Liver (tissue), 9 donors: ENCODE results near the gene PLD2. TPM values are rescaled to one million over a fixed set of nuclear protein-coding genes. Genes with fewer than 3 reads are reported as not detected.

ENCODE experiments used
- DNase-seq: peaks from one replicate; pipeline ENCODE4 v3.0.0-alpha.2; 2017; ENCODE audit warnings: low spot score
- H3K27ac ChIP-seq, 2 donors: one replicate each; pipeline ENCODE4 v1.7.0; 2013; ENCODE audit warnings: inconsistent platforms in 2 of 2, low read length in 2 of 2, control low read depth in 1 of 2, low read depth in 1 of 2, mild to moderate bottlenecking in 1 of 2
- H3K27me3 ChIP-seq, 4 donors: one replicate each; pipeline versions ENCODE4 v1.6.1 to v1.7.0; 2013; ENCODE audit warnings: low read length in 3 of 4, inconsistent platforms in 1 of 4, mild to moderate bottlenecking in 1 of 4, moderate library complexity in 1 of 4; ENCODE audit not compliant: control insufficient read depth in 4 of 4, insufficient read depth in 4 of 4
- H3K36me3 ChIP-seq, 4 donors: one replicate each; pipeline versions ENCODE4 v1.6.1 to v1.7.0; 2013; ENCODE audit warnings: low read length in 3 of 4, mild to moderate bottlenecking in 3 of 4, low read depth in 1 of 4, moderate library complexity in 1 of 4; ENCODE audit not compliant: control insufficient read depth in 4 of 4, insufficient read depth in 3 of 4
- H3K4me1 ChIP-seq, 4 donors: one replicate each; pipeline versions ENCODE4 v1.6.1 to v1.7.0; 2013; ENCODE audit warnings: low read length in 3 of 4, mild to moderate bottlenecking in 3 of 4, moderate library complexity in 1 of 4; ENCODE audit not compliant: control insufficient read depth in 4 of 4, insufficient read depth in 4 of 4
- H3K4me3 ChIP-seq, 3 donors: one replicate each; pipeline versions ENCODE4 v1.6.1 to v1.7.0; 2013; ENCODE audit warnings: low read length in 3 of 3, control low read depth in 1 of 3, low read depth in 1 of 3, mild to moderate bottlenecking in 1 of 3
- H3K9ac ChIP-seq, 2 donors: one replicate each; pipeline ENCODE4 v1.7.0; 2013; ENCODE audit warnings: low read length in 2 of 2, mild to moderate bottlenecking in 2 of 2, moderate library complexity in 2 of 2, control low read depth in 1 of 2, low read depth in 1 of 2
- H3K9me3 ChIP-seq, 4 donors: one replicate each; pipeline versions ENCODE4 v1.6.1 to v1.7.0; 2013; ENCODE audit warnings: low read length in 3 of 4; ENCODE audit not compliant: control insufficient read depth in 4 of 4
- EGR1 ChIP-seq, 2 donors: IDR thresholded peaks; 2 replicates each; pipeline ENCODE4 v1.6.1; 2016 to 2018; ENCODE audit warnings: antibody characterized with exemption in 2 of 2, low read depth in 2 of 2
- FOXA1 ChIP-seq: IDR thresholded peaks from 2 replicates; pipeline ENCODE4 v1.6.1; 2016; ENCODE audit warnings: antibody characterized with exemption
- FOXA2 ChIP-seq: IDR thresholded peaks from 2 replicates; pipeline ENCODE4 v1.6.1; 2016; ENCODE audit warnings: antibody characterized with exemption
- GABPA ChIP-seq, 2 donors: IDR thresholded peaks in 1 of 2; conservative IDR thresholded peaks in 1 of 2; 2 replicates each; pipeline ENCODE4 v1.6.1; 2016; ENCODE audit warnings: antibody characterized with exemption in 2 of 2, mild to moderate bottlenecking in 1 of 2, moderate library complexity in 1 of 2
- HNF4A ChIP-seq, 2 donors: conservative IDR thresholded peaks; 2 replicates each; pipeline ENCODE4 v1.6.1; 2016; ENCODE audit warnings: antibody characterized with exemption in 2 of 2, mild to moderate bottlenecking in 2 of 2
- HNF4G ChIP-seq: IDR thresholded peaks from 2 replicates; pipeline ENCODE4 v1.6.1; 2016; ENCODE audit warnings: antibody characterized with exemption
- JUND ChIP-seq, 2 donors: IDR thresholded peaks; 2 replicates each; pipeline ENCODE4 v1.6.1; 2016; ENCODE audit warnings: antibody characterized with exemption in 2 of 2
- NR2F2 ChIP-seq: IDR thresholded peaks from 2 replicates; pipeline ENCODE4 v1.6.1; 2016; ENCODE audit warnings: antibody characterized with exemption
- RAD21 ChIP-seq, 2 donors: IDR thresholded peaks; 2 replicates each; pipeline ENCODE4 v1.6.1; 2016; ENCODE audit warnings: antibody characterized with exemption in 2 of 2, mild to moderate bottlenecking in 2 of 2
- RXRA ChIP-seq, 2 donors: IDR thresholded peaks; 2 replicates each; pipeline ENCODE4 v1.6.1; 2017 to 2018; ENCODE audit warnings: antibody characterized with exemption in 2 of 2, mild to moderate bottlenecking in 1 of 2
- SP1 ChIP-seq: IDR thresholded peaks from 2 replicates; pipeline ENCODE4 v1.6.1; 2018; ENCODE audit warnings: antibody characterized with exemption, mild to moderate bottlenecking
- TAF1 ChIP-seq: conservative IDR thresholded peaks from 2 replicates; pipeline ENCODE4 v1.6.1; 2016; ENCODE audit warnings: antibody characterized with exemption, mild to moderate bottlenecking
- YY1 ChIP-seq: IDR thresholded peaks from 2 replicates; pipeline ENCODE4 v1.6.1; 2016; ENCODE audit warnings: antibody characterized with exemption, mild to moderate bottlenecking
- polyA plus RNA-seq, 2 donors: library from polyadenylated mRNA; stranded (reverse) in 1 of 2; unstranded in 1 of 2; fragments of 200-250 nt in 1 of 2; fragments of >200 nt in 1 of 2; fragmentation: Nextera tagmentation in 1 of 2; extraction: Ambion mirVana in 1 of 2; gene quantifications; one replicate each; pipeline versions ENCODE4 v1.2.1 to v1.2.3, GENCODE V29; 2013 to 2015
- total RNA-seq, 2 donors: library from RNA; depleted of rRNA; stranded (reverse); fragments of >200 nt; gene quantifications; one replicate each; pipeline ENCODE4 v1.2.3, GENCODE V29; 2014
- TF ChIP-seq, protein P1 (sequence below): fragments of 150-350 bp; IDR thresholded peaks from 2 replicates; pipeline ENCODE4 v1.5.1; 2017; ENCODE audit warnings: improper control_type of control experiment, low read depth, low read length; ENCODE audit not compliant: missing input control
- TF ChIP-seq, protein P2 (sequence below): IDR thresholded peaks from 2 replicates; pipeline ENCODE4 v1.6.1; 2016; ENCODE audit warnings: antibody characterized with exemption
- TF ChIP-seq, protein P3 (sequence below): IDR thresholded peaks from 2 replicates; pipeline ENCODE4 v1.6.1; 2016; ENCODE audit warnings: antibody characterized with exemption
- TF ChIP-seq, protein P4 (sequence below): IDR thresholded peaks from 2 replicates; pipeline ENCODE4 v1.6.1; 2016; ENCODE audit warnings: antibody characterized with exemption
- donor health status: healthy.
- donor health status: healthy.
- donor health status: healthy.
- donor health status: healthy.
- donor health status: healthy.

Gene PLD2
- total and polyA plus RNA-seq, 4 donors, result 3.5 to 15.8 (median 5.8) TPM

DNA sequence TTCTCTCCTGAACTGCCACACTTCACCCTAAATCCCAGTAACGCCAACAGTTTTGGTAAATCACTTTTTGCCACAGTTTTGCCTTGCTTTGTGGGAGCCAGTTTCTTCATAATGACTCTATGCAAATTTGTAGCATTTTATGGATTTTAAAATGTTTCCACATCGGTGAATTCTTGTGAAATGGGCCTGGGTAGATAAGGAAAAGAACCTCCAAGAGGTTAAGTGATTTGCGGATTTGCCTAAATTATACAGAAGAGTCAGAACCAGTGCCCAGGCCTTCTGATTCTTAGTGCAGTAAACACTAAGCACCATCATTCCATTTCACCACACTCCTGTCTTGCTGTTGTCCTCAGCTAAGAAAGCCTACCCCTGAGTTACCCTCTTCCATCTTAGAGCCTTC lies 44.1 kb downstream of the PLD2 start (continued):
- TF ChIP-seq, protein P1, sequence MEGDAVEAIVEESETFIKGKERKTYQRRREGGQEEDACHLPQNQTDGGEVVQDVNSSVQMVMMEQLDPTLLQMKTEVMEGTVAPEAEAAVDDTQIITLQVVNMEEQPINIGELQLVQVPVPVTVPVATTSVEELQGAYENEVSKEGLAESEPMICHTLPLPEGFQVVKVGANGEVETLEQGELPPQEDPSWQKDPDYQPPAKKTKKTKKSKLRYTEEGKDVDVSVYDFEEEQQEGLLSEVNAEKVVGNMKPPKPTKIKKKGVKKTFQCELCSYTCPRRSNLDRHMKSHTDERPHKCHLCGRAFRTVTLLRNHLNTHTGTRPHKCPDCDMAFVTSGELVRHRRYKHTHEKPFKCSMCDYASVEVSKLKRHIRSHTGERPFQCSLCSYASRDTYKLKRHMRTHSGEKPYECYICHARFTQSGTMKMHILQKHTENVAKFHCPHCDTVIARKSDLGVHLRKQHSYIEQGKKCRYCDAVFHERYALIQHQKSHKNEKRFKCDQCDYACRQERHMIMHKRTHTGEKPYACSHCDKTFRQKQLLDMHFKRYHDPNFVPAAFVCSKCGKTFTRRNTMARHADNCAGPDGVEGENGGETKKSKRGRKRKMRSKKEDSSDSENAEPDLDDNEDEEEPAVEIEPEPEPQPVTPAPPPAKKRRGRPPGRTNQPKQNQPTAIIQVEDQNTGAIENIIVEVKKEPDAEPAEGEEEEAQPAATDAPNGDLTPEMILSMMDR, result no peak
- TF ChIP-seq TAF1 (no peak), HNF4A (conservative IDR thresholded peaks at IDR 0.05) (no peak), RAD21 (IDR thresholded peaks at IDR 0.05) (no peak)
- TF ChIP-seq, protein P2, sequence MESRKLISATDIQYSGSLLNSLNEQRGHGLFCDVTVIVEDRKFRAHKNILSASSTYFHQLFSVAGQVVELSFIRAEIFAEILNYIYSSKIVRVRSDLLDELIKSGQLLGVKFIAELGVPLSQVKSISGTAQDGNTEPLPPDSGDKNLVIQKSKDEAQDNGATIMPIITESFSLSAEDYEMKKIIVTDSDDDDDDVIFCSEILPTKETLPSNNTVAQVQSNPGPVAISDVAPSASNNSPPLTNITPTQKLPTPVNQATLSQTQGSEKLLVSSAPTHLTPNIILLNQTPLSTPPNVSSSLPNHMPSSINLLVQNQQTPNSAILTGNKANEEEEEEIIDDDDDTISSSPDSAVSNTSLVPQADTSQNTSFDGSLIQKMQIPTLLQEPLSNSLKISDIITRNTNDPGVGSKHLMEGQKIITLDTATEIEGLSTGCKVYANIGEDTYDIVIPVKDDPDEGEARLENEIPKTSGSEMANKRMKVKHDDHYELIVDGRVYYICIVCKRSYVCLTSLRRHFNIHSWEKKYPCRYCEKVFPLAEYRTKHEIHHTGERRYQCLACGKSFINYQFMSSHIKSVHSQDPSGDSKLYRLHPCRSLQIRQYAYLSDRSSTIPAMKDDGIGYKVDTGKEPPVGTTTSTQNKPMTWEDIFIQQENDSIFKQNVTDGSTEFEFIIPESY, result no peak

DNA sequence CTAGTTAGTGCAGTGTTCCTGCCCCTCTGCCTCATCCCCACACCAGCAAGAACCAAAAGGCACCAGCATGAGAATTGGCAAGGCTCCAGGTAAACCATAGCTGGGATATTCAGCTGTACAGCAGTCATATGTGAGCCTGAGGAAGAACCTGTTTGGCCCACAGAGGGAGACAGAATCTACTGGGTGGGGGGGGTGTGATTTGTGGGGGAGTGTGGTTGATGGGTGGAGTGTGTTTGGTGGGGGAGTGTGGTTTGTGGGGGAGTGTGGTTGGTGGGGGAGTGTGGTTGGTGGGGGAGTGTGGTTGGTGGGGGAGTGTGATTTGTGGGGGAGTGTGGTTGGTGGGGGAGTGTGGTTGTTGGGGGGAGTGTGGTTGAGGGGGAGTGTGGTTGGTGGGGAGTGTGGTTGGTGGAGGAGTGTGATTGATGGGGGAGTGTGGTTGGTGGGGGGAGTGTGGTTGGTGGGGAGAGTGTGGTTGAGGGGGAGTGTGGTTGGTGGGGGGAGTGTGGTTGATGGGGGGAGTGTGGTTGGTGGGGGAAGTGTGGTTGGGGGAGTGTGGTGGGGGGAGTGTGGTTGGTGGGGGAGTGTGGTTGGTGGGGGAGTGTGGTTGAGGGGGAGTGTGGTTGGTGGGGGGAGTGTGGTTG lies 45.7 kb downstream of the PLD2 start:
- no peaks in the 10 kb centered on the region for H3K27me3 ChIP-seq
- no peak overlapping the region for H3K27ac ChIP-seq
- H3K9ac ChIP-seq, result no peak overlapping the region
- TF ChIP-seq, protein P3, sequence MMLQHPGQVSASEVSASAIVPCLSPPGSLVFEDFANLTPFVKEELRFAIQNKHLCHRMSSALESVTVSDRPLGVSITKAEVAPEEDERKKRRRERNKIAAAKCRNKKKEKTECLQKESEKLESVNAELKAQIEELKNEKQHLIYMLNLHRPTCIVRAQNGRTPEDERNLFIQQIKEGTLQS, result no peak
- TF ChIP-seq, protein P1, result no peak
- TF ChIP-seq RAD21 (IDR thresholded peaks at IDR 0.05) (no peak), YY1 (no peak), NR2F2 (no peak), JUND (IDR thresholded peaks at IDR 0.05) (no peak), FOXA1 (no peak), HNF4G (no peak), EGR1 (IDR thresholded peaks at IDR 0.05; ENCODE audit: low read depth in 2 of 2) (no peak), RXRA (IDR thresholded peaks at IDR 0.05) (no peak), GABPA (IDR thresholded peaks at IDR 0.05 in 1 of 2, conservative IDR thresholded peaks at IDR 0.05 in 1 of 2) (no peak), SP1 (no peak), TAF1 (no peak), FOXA2 (no peak), HNF4A (conservative IDR thresholded peaks at IDR 0.05) (no peak)
- TF ChIP-seq, protein P4, sequence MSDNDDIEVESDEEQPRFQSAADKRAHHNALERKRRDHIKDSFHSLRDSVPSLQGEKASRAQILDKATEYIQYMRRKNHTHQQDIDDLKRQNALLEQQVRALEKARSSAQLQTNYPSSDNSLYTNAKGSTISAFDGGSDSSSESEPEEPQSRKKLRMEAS, result no peak
- TF ChIP-seq, protein P2, result no peak
- no peak for DNase-seq
- H3K9me3 ChIP-seq, result no peaks in the 10 kb centered on the region
- peaks cover 0 to 2% (median 0%) of the 10 kb centered on the region in 4 donors for H3K36me3 ChIP-seq
- H3K4me3 ChIP-seq, result no peak overlapping the region
- H3K4me1 ChIP-seq, result peaks cover 0 to 1% (median 0%) of the 10 kb centered on the region in 4 donors
